Activated T-helper 1 cell treated with anti-CD3 and anti-CD28 coated beads, Interleukin-2, amount 50 U/mL, for 16 hours (primary cell): ENCODE results near the gene TGFB2.

Experiments
- DNase-seq, 2 donors: peaks; one replicate each; pipeline ENCODE4 v3.0.0-alpha.2; 2020; ENCODE audit warnings: low read depth in 1 of 2, low spot score in 1 of 2

TGFB2 gene

GRCh38 chr1:218330043-218330623 lies 15.0 kb upstream of the TGFB2 start:
- no peak for DNase-seq

- no peak for DNase-seq
These were observed 12.7 kb upstream of the TGFB2 start for GRCh38 chr1:218332416-218332815.

GRCh38 chr1:218336328-218336727 lies 8.8 kb upstream of the TGFB2 start:
- DNase-seq, result no peak

- no peak for DNase-seq
These were observed 5.8 kb upstream of the TGFB2 start for GRCh38 chr1:218339267-218339831.

GRCh38 chr1:218341325-218341724 lies 3.8 kb upstream of the TGFB2 start:
- DNase-seq, result no peak

GRCh38 chr1:218342091-218342490 lies 3.0 kb upstream of the TGFB2 start:
- no peak for DNase-seq

GRCh38 chr1:218345673-218346390 lies 696 bp downstream of the TGFB2 start:
- no peak for DNase-seq

GRCh38 chr1:218346391-218347204 lies 1.5 kb downstream of the TGFB2 start:
- no peak for DNase-seq

- no peak for DNase-seq
These were observed 2.2 kb downstream of the TGFB2 start for GRCh38 chr1:218347336-218347722.

- DNase-seq, result no peak
These were observed 2.8 kb downstream of the TGFB2 start for GRCh38 chr1:218347723-218348627.

GRCh38 chr1:218348628-218349071 lies 3.5 kb downstream of the TGFB2 start:
- DNase-seq, result no peak

GRCh38 chr1:218349348-218350034 lies 4.4 kb downstream of the TGFB2 start:
- DNase-seq, result no peak

GRCh38 chr1:218350035-218350525 lies 4.9 kb downstream of the TGFB2 start:
- DNase-seq, result no peak

GRCh38 chr1:218350801-218351266 lies 5.7 kb downstream of the TGFB2 start:
- no peak for DNase-seq

GRCh38 chr1:218351391-218352074 lies 6.4 kb downstream of the TGFB2 start:
- DNase-seq, result no peak

- no peak for DNase-seq
These were observed 6.9 kb downstream of the TGFB2 start for GRCh38 chr1:218352075-218352438.

GRCh38 chr1:218353656-218354055 lies 8.5 kb downstream of the TGFB2 start:
- DNase-seq, result no peak

GRCh38 chr1:218355278-218355677 lies 10.1 kb downstream of the TGFB2 start:
- no peak for DNase-seq

GRCh38 chr1:218357211-218357892 lies 12.2 kb downstream of the TGFB2 start:
- DNase-seq, result no peak
